HG02885 (cell line): Measurements from ENCODE around the gene LPGAT1.

Experiments used
- ATAC-seq: cut with Tn5 transposase; IDR thresholded peaks from one replicate; pipeline ENCODE4 v1.9.1; 2021; ENCODE audit warnings: mild to moderate bottlenecking; ENCODE audit not compliant: unreplicated experiment, poor library complexity

Gene LPGAT1

DNA sequence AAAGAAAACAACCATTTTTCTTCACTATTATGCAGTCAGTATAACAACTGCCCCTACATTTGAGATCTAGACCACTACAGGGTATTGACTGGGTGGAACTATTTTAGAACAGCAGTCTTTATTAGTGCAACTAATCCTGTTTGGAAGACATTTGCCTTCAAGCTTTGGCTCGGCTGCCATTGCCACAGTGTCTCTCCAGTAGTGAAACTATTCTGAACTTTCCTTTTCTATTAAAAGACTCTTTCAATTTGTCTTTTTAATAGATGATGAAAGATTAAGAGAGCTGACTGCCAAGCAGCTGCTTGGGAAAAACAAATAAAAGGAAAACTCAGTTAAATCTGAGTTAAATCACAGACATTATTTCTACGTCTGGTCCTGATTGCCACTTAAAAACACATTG lies 49.3 kb downstream of the LPGAT1 start:
- ATAC-seq = no peak

DNA sequence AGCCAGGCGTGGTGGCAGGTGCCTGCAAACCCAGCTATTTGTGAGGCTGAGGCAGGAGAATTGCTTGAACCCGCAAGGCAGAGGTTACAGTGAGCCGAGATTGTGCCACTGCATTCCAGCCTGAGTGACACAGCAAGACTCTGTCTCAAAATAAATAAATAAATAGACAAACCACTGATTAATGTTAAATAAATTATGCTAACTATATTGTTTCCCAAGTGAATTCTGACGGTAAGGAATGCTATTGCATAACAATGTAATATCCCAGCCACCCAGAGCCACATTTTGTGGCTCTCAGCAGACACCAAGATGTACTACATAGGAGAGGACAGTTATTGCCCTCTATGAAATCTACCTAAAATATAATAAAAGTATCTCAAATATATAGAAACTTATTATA lies 55.4 kb downstream of the LPGAT1 start:
- ATAC-seq = no peak

GRCh38 chr1:211764701-211765100 lies 65.9 kb downstream of the LPGAT1 start:
- no peak for ATAC-seq

- no peak for ATAC-seq
These were observed 68.4 kb downstream of the LPGAT1 start for GRCh38 chr1:211762206-211762605.

- ATAC-seq = no peak
These were observed 69.2 kb downstream of the LPGAT1 start for GRCh38 chr1:211761400-211761799.

DNA sequence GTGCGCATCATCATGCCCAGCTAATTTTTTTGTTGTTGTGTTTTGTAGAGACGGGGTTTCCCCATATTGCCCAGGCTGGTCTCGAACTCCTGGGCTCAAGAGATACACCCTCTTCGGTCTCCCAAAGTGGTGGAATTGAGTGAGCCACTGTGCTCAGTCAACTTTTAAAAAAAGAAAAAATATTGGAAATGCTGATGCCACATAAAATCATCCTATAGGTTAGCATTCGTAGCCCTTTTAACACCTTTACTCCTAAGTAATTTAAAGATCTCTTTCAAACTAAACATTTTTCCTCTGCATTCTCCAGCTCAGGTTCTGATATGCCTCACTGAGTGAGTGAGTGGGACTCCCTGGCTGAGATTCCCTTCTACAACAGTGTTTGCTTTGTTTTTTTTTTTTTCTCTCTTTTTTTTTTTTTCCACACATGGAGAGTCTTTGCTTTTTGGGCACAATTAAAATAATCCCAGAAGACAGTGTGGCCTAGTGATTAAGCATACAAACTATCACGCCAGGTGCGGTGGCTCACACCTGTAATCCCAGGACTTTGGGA lies 74.0 kb downstream of the LPGAT1 start:
- ATAC-seq = no peak

- no peak for ATAC-seq
These were observed 76.8 kb downstream of the LPGAT1 start for GRCh38 chr1:211753649-211754251.

- no peak for ATAC-seq
These were observed 77.5 kb downstream of the LPGAT1 start for GRCh38 chr1:211752951-211753486.

DNA sequence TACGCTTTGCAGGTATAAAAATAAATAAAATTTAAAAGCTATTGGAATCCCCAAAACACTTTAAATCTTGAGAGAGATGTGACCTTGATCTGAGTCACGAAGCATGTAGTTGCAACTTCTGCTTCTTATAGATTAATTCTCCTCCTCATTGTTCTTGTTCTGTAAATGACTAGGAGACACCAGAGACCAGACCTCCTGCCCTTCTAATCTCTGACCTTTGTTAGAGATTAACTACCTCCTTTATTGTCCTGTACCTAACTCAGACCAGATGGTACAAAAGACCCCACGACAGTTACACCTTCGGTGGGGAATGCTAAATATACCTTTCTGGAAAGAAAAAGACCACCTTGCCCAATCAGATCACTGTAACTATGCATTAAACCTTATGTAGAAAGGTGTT lies 78.2 kb downstream of the LPGAT1 start:
- no peak for ATAC-seq

GRCh38 chr1:211751438-211751837 lies 79.1 kb downstream of the LPGAT1 start:
- no peak for ATAC-seq

DNA sequence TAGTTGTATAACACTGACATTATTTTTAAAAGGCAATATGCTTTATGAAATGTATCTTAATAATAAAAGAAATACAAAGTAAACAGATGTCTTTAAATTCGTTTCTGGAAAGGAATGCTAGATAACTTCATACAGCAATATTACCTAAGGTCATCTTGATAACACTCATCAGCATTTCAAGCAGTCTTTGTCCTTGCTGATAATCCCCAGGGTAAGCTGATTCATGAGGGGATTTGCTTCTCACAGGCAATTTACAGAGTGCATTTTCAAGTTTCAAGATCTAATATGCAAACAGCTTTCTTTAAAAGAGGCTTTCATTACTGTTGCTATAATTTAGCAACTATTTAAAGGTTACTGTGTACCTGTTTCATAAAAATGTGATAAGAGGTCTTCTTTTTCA lies 80.0 kb downstream of the LPGAT1 start:
- no peak for ATAC-seq

DNA sequence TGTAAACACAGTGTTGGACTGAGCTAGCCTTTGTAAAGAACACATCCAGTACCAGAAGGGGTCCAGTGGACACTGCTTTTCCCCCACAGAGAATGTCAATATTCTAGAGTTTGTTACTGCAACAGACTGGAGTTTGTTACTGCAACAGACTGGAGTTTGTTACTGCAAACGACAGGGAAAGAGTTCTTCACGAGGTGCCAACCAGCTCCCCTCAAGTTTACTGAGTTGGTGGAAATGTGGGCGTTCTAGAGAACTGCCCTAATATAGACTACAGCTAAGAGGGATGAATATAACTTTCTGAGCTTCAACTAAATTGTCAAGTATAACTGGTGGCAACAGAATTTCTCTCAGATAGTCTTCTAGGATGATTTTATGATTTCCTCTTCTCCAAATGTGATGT lies 81.3 kb downstream of the LPGAT1 start:
- no peak for ATAC-seq

- ATAC-seq = no peak
These were observed 81.8 kb downstream of the LPGAT1 start for GRCh38 chr1:211748810-211749209.

GRCh38 chr1:211742889-211743529 lies 87.6 kb downstream of the LPGAT1 start:
- no peak for ATAC-seq

- ATAC-seq = no peak
These were observed 88.3 kb downstream of the LPGAT1 start for GRCh38 chr1:211742272-211742671.

DNA sequence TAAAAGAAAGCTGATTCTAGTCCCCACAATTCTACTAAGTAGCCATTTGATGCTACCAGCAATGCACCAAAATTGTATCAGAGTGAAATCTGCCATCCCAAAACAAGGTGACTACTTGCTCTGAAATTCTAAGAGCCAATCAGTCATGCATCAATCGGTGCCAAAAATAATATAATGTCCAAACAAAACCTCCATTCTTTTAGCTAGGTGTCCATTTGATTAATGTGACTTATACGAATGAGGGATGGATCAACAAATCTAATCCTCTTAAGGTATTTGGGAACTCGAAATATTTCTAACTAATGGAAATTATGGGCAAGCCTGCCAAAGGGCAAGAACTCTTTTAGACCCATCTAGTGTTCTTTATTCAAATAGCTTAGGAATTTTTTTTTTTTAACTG lies 88.8 kb downstream of the LPGAT1 start:
- ATAC-seq = no peak

DNA sequence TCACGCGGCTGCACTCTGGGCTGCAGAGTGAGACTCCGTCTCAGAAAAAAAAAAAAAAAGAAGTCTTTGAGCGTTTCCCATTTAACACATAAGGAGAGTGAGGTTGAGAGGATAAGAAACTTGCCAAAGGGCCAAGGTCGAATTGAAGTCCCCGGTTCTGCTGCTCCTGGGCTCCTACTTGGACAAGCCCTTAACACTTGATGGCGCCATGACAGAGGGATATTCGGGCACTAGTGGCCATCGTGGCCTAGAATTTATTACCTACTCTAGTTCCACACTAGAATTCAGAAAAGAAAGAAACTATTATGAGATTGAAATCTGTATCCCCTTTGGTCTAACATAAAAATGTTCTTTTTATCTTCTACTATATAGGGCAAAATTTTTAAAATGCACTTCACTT lies 89.4 kb downstream of the LPGAT1 start:
- no peak for ATAC-seq

- peak; percentile 64 for ATAC-seq
These were observed 90.7 kb downstream of the LPGAT1 start for GRCh38 chr1:211739671-211740411.

GRCh38 chr1:211738691-211739301 lies 91.8 kb downstream of the LPGAT1 start:
- ATAC-seq = no peak

DNA sequence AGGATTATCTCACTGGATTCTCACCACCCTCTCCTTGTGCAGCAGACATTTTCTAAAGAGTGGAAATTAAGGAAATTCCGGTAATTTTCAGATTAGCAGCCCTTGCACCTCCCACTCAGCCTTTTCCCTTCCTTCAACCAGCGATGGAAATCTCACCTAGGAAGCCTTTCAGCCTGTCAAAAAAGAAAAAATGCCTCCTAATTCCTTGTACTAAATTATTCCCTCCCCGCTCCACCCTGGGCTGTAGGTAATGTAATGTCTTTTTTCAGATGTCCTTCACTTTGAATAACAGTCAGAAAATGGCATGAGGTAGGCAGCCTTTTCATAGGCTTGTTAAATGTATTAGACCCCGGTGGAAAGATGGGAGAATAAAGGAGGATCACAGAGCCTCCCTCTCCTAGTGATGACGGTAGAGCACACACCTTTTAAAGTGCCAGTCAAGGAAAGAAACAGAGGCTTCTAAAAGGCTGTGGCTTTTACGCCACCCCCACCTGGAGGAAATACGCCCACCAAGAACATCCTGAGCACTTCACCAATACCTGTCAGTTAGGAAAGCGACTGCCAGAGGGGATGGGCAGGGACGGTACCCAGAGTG lies 92.4 kb downstream of the LPGAT1 start:
- no peak for ATAC-seq
